Esophagus squamous epithelium (tissue), 4 donors: ENCODE data around the gene GTPBP3.
A peak's percentile ranks its signal among the peaks of the same experiment; 100 is the strongest.

Experiments
- CTCF ChIP-seq, 6 experiments: fragments of 450-650 bp in 4 of 6; fragments of 200-600 bp in 2 of 6; sonication (generic) in 2 of 6; IDR thresholded peaks; one replicate each; pipeline ENCODE4 v1.5.1; 2016 to 2019; ENCODE audit warnings: antibody characterized with exemption in 6 of 6, mild to moderate bottlenecking in 4 of 6, moderate library complexity in 4 of 6
- POLR2A ChIP-seq, 4 donors: fragments of 450-650 bp; IDR thresholded peaks; one replicate each; pipeline ENCODE4 v1.6.1; 2017; ENCODE audit warnings: antibody characterized with exemption in 4 of 4, mild to moderate bottlenecking in 4 of 4, moderate library complexity in 3 of 4

GRCh38 chr19:17303167-17303939 is 34.0 kb upstream of the GTPBP3 start, which contains the start of gene ABHD8:
- peak; percentile 45 to 75 (median 60) for TF ChIP-seq CTCF (IDR thresholded peaks at IDR 0.05)
- TF ChIP-seq POLR2A (IDR thresholded peaks at IDR 0.05): peak in 2 of 4 donors; percentile 22 to 47
